ENCODE measurements around the gene METTL25B.
A peak's percentile ranks its signal among the peaks of the same experiment; 100 is the strongest.

METTL25B gene

DNA sequence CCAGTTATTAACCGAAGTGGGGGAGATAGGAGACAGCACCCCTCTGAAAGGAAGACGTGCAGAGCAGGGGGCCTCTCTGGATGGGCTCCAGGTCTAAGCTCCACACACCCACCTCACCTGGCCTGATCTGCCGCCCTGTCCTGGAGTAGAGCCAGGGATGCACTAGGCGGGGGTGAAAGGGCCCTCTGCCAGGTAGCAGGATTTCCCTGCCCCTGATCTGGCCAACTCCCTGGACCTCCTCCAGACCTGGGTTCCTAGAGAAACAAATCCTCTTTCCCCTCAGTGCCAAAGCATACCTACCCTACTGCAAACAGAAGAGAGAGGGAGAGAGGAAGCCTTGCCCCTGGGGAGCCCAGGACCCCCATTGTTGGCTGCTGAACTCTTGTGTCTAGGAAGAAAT lies 24.9 kb upstream of the METTL25B start:
- peaks cover 20 to 24% of the 10 kb centered on the region in 2 donors for H3K27me3 ChIP-seq (ENCODE audit: control insufficient read depth in 2 of 2, insufficient read depth in 2 of 2, low read length in 2 of 2)
- H3K4me3 ChIP-seq (ENCODE audit: low read length in 2 of 2) = no peak overlapping the region
- no peak overlapping the region for H3K9ac ChIP-seq (ENCODE audit: low read depth in 1 of 2, low read length in 2 of 2)
- peaks cover 18 to 20% of the 10 kb centered on the region in 2 donors for H3K4me1 ChIP-seq (ENCODE audit: control insufficient read depth in 2 of 2, insufficient read depth in 2 of 2, low read length in 2 of 2)
- H3K36me3 ChIP-seq (ENCODE audit: control insufficient read depth in 2 of 2, insufficient read depth in 2 of 2, low read length in 2 of 2) = no peaks in the 10 kb centered on the region
- no peak overlapping the region for H3K27ac ChIP-seq (ENCODE audit: low read depth in 2 of 2, low read length in 2 of 2)
- no peaks in the 10 kb centered on the region for H3K9me3 ChIP-seq (ENCODE audit: control insufficient read depth in 2 of 2, low read length in 2 of 2)

DNA sequence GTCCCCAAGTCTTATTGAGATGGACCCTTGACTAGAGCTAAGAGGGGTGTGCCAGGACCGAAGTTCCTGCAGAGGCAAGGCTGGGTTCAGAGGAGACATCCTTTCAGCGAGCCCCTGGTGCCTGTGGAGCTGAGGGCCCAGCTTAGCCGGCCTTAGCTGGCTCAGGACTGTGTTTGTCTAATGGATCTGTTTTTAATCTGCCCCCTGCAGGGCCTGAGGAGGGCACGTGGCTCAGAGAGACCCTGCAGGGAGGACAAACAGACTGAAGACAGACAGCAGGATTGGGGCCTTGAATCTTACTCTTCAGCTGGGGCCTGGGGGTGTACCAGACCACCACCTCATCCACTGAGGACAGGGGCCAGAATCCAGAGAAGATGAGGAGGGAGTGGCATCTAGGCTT lies 24.5 kb upstream of the METTL25B start:
- H3K4me1 ChIP-seq (ENCODE audit: control insufficient read depth in 2 of 2, insufficient read depth in 2 of 2, low read length in 2 of 2) = peaks cover 18 to 20% of the 10 kb centered on the region in 2 donors
- H3K9me3 ChIP-seq (ENCODE audit: control insufficient read depth in 2 of 2, low read length in 2 of 2) = no peaks in the 10 kb centered on the region
- no peaks in the 10 kb centered on the region for H3K36me3 ChIP-seq (ENCODE audit: control insufficient read depth in 2 of 2, insufficient read depth in 2 of 2, low read length in 2 of 2)
- no peak overlapping the region for H3K4me3 ChIP-seq (ENCODE audit: low read length in 2 of 2)
- H3K27ac ChIP-seq (ENCODE audit: low read depth in 2 of 2, low read length in 2 of 2) = no peak overlapping the region
- no peak overlapping the region for H3K9ac ChIP-seq (ENCODE audit: low read depth in 1 of 2, low read length in 2 of 2)
- peaks cover 20 to 24% of the 10 kb centered on the region in 2 donors for H3K27me3 ChIP-seq (ENCODE audit: control insufficient read depth in 2 of 2, insufficient read depth in 2 of 2, low read length in 2 of 2)

DNA sequence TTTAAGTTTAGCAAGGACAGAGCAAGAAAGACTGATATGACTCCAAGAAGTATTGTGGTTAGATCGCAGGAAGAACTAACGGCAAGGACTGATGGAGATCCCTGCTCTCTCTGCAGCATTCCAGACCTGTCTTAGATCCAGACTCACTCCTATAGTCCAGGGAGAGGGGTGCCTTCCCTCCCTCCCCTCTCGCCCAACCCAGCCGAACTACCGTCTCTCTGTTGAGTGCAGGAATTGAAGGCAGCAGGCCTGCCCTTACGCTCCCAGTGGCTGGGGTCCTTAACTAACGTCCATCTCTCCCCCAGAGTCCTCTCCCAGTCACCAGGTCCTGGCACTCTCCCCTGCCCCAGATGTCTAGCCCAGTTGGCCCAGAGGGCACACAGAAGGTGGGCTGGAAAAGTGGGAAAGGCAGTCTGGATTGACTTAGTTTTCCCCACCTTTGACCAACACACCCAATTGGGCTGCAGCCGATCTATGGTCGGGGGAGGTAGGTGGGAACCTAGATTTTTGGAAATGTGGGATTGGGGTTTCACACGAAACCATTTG lies 24.0 kb upstream of the METTL25B start:
- H3K9ac ChIP-seq (ENCODE audit: low read depth in 1 of 2, low read length in 2 of 2) = no peak overlapping the region
- H3K36me3 ChIP-seq (ENCODE audit: control insufficient read depth in 2 of 2, insufficient read depth in 2 of 2, low read length in 2 of 2) = no peaks in the 10 kb centered on the region
- H3K27ac ChIP-seq (ENCODE audit: low read depth in 2 of 2, low read length in 2 of 2) = no peak overlapping the region
- H3K9me3 ChIP-seq (ENCODE audit: control insufficient read depth in 2 of 2, low read length in 2 of 2) = no peaks in the 10 kb centered on the region
- H3K4me3 ChIP-seq (ENCODE audit: low read length in 2 of 2) = no peak overlapping the region
- H3K4me1 ChIP-seq (ENCODE audit: control insufficient read depth in 2 of 2, insufficient read depth in 2 of 2, low read length in 2 of 2) = peaks cover 18 to 20% of the 10 kb centered on the region in 2 donors
- peaks cover 20 to 24% of the 10 kb centered on the region in 2 donors for H3K27me3 ChIP-seq (ENCODE audit: control insufficient read depth in 2 of 2, insufficient read depth in 2 of 2, low read length in 2 of 2)

DNA sequence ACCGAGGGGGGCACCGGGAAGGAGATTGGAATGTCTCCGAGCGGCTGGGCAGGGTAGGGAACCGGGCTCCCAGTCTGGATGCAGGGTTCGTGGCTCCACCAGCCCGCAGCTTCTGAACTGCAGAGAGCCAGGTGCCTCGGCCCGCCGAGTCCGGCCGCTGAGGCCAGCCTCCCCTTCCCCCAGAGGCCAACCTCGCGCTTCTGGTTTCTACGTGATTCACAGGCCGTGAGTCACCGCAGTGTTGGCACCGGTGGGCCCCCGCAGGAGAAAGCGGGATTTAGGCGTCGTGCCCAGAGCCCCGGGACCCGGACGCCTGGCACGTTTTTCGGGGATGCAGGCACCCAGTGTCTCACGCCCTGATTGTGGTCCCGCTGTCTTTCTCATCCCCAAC lies 23.3 kb upstream of the METTL25B start:
- Histone ChIP-seq H3K9me3 (ENCODE audit: control insufficient read depth in 2 of 2, low read length in 2 of 2) (no peaks in the 10 kb centered on the region), H3K4me1 (ENCODE audit: control insufficient read depth in 2 of 2, insufficient read depth in 2 of 2, low read length in 2 of 2) (peaks cover 20 to 21% of the 10 kb centered on the region in 2 donors), H3K9ac (ENCODE audit: low read depth in 1 of 2, low read length in 2 of 2) (peak overlapping the region in 1 of 2 donors; percentile 25), H3K4me3 (ENCODE audit: low read length in 2 of 2) (peak overlapping the region; percentile 38 to 44), H3K27ac (ENCODE audit: low read depth in 2 of 2, low read length in 2 of 2) (no peak overlapping the region), H3K27me3 (ENCODE audit: control insufficient read depth in 2 of 2, insufficient read depth in 2 of 2, low read length in 2 of 2) (peaks cover 20 to 24% of the 10 kb centered on the region in 2 donors), H3K36me3 (ENCODE audit: control insufficient read depth in 2 of 2, insufficient read depth in 2 of 2, low read length in 2 of 2) (no peaks in the 10 kb centered on the region)

DNA sequence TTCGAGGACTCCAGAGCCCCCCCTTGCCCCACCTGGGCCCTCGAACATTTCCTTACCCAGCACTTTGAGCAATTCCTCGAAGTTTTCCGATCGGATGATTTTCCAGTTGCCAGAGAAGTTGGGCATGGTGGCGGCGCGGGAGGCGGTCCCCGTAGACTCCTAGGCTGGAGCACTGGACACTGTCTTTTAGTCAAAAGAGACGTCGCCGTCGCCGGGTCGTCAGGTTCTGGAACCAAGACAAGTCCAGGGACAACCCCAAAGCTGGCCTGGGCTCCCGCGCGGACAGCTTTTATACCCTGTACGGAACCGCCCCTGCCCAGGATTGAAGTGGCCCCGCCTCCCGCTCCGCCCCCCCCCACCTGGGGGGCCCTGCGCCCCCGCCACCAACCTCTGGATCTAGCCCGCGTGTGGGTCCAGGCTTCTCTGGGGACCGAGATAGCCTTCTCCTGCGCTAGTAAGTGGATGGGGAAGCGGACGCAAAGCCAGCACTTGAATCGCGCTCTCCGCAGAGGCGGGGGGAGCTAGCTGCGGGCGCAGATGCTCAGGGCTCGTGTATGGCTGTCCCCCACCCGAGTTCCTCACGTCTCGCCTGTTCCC lies 22.9 kb upstream of the METTL25B start, which contains the start of gene CRABP2:
Gene CRABP2 (minus strand): TSS at position 263 of the 597 bp plus-strand sequence. CDS start 137 bp downstream, at position 126.
- Histone ChIP-seq H3K9ac (ENCODE audit: low read depth in 1 of 2, low read length in 2 of 2) (peak within 1 kb of the TSS; percentile 32 to 57), H3K4me1 (ENCODE audit: control insufficient read depth in 2 of 2, insufficient read depth in 2 of 2, low read length in 2 of 2) (peaks cover 23 to 26% of the 10 kb centered on the region in 2 donors), H3K36me3 (ENCODE audit: control insufficient read depth in 2 of 2, insufficient read depth in 2 of 2, low read length in 2 of 2) (no peaks in the 10 kb centered on the region), H3K9me3 (ENCODE audit: control insufficient read depth in 2 of 2, low read length in 2 of 2) (no peaks in the 10 kb centered on the region), H3K27me3 (ENCODE audit: control insufficient read depth in 2 of 2, insufficient read depth in 2 of 2, low read length in 2 of 2) (peaks cover 20 to 24% of the 10 kb centered on the region in 2 donors), H3K4me3 (ENCODE audit: low read length in 2 of 2) (peak within 1 kb of the TSS; percentile 66), H3K27ac (ENCODE audit: low read depth in 2 of 2, low read length in 2 of 2) (peak within 1 kb of the TSS; percentile 53 to 63)

DNA sequence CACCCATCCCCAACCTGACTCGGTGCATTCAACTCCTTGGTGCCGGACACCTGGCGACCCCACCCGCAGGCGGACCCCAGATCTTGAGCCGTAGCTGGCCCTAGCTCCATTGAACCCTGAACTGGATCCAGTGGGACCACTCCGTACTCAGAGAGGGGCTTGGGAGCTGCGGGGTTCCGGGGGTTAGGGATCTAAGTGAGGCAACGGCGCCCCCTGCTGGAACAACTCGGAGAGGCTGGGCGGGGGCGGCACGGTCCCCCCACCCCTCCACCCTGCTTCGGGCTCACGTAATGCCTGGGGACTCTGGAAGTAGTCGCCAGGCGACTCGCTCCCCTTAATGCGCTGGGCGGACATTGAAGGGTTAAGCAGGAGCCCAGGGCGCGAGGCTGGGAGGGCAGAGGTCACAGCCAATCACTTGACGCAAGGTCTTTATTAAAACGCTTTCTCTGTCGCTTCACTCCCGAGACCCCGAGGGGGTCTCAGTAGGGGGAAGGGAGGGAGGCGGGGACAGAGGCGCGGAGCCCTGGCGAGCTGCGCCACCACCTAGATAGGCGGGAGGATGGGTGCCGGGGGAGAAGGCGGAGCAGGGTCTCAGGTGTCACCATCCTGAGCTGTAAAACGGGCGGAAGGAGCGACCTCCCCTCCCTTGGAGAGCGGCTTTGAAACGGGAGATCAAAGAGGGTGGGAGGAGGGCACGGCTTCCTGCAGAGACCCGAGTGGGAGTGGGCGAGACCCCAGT lies 22.2 kb upstream of the METTL25B start:
- Histone ChIP-seq H3K4me3 (ENCODE audit: low read length in 2 of 2) (peak overlapping the region; percentile 66), H3K27me3 (ENCODE audit: control insufficient read depth in 2 of 2, insufficient read depth in 2 of 2, low read length in 2 of 2) (peaks cover 20 to 23% of the 10 kb centered on the region in 2 donors), H3K9ac (ENCODE audit: low read depth in 1 of 2, low read length in 2 of 2) (peak overlapping the region; percentile 32 to 57), H3K27ac (ENCODE audit: low read depth in 2 of 2, low read length in 2 of 2) (peak overlapping the region; percentile 53 to 63), H3K9me3 (ENCODE audit: control insufficient read depth in 2 of 2, low read length in 2 of 2) (no peaks in the 10 kb centered on the region), H3K36me3 (ENCODE audit: control insufficient read depth in 2 of 2, insufficient read depth in 2 of 2, low read length in 2 of 2) (no peaks in the 10 kb centered on the region), H3K4me1 (ENCODE audit: control insufficient read depth in 2 of 2, insufficient read depth in 2 of 2, low read length in 2 of 2) (peaks cover 23 to 26% of the 10 kb centered on the region in 2 donors)

DNA sequence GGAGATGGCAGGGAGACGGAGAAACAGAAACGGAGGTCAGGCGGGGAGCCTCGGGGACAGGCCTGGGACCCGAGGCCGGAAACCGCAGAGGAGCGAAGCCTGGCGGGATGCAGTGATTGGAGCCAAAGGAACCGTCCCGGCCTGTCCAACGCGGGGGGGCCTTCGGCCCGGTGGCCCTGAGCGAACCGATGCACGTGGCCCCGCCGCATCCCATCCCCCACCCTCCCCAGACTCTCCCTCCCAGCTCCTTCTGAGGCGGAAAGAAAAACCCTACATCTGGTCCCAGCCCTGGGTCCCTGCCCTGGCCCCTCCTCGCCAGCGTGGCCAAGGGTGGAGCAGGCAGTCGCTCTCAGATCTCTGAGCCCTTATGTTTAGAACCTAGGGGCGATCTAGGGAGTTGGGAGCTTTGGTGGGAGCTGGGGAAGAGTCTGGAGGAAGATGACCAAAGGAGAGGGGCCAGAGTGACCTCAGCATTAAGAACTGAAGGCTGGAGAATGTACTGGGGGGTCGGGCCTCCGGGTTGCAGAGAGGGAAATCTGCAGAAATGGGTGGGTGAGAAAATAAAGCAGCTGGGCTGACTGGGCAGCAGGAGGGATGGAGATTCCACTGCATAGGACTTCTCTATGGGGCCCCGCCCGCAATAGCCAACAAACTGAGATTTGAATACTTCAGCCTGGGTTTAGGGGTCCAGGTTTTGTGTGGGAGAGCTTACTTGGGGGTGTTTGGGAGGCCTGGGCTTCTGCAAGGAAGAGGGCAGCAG lies 21.4 kb upstream of the METTL25B start:
- H3K27ac ChIP-seq (ENCODE audit: low read depth in 2 of 2, low read length in 2 of 2) = peak overlapping the region; percentile 53 to 63
- H3K4me3 ChIP-seq (ENCODE audit: low read length in 2 of 2) = peak overlapping the region; percentile 66
- H3K36me3 ChIP-seq (ENCODE audit: control insufficient read depth in 2 of 2, insufficient read depth in 2 of 2, low read length in 2 of 2) = no peaks in the 10 kb centered on the region
- no peaks in the 10 kb centered on the region for H3K9me3 ChIP-seq (ENCODE audit: control insufficient read depth in 2 of 2, low read length in 2 of 2)
- peaks cover 20% of the 10 kb centered on the region in 2 donors for H3K27me3 ChIP-seq (ENCODE audit: control insufficient read depth in 2 of 2, insufficient read depth in 2 of 2, low read length in 2 of 2)
- H3K4me1 ChIP-seq (ENCODE audit: control insufficient read depth in 2 of 2, insufficient read depth in 2 of 2, low read length in 2 of 2) = peaks cover 23 to 26% of the 10 kb centered on the region in 2 donors
- H3K9ac ChIP-seq (ENCODE audit: low read depth in 1 of 2, low read length in 2 of 2) = peak overlapping the region; percentile 26 to 57

DNA sequence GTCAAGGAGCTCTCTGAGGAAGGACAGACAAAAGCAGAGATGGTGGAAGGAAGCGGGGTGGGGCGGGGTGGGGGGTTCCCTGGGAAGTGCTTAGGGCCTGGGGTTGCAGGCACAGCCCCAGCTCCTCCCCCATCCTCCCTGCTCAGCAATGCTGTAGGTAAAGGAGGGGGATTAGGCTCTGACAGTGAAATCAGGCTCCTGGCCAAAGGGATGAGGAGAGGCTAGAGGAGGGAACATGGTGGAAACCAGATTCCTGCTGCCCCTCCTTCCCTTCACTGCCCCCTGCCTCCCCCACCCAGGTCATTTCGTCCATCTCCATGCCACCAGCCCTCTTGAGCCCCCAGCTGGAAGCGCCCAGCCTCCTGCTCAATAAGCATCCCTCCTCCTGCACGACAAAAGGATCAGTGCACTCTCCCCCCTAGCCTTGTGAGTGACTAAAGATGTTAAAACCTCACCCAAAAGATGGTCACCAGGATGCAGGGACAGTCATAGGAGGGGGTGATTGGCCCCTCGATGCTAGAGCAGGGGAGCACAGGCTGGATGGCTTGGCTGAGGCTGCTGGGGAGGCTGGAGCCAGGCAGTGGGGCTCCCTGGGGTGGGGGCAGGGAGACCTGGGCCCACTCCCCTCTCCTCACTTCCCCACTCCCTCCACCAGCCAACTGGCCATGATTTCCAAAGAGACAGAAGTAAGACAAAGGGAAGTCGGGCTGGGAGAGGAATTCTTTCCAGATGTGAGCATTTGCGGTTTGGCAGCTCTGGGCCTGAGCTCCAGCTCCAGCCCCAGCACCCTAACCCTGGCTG lies 20.7 kb upstream of the METTL25B start:
- Histone ChIP-seq H3K4me3 (ENCODE audit: low read length in 2 of 2) (no peak overlapping the region), H3K9me3 (ENCODE audit: control insufficient read depth in 2 of 2, low read length in 2 of 2) (no peaks in the 10 kb centered on the region), H3K36me3 (ENCODE audit: control insufficient read depth in 2 of 2, insufficient read depth in 2 of 2, low read length in 2 of 2) (no peaks in the 10 kb centered on the region), H3K4me1 (ENCODE audit: control insufficient read depth in 2 of 2, insufficient read depth in 2 of 2, low read length in 2 of 2) (peaks cover 23 to 26% of the 10 kb centered on the region in 2 donors), H3K9ac (ENCODE audit: low read depth in 1 of 2, low read length in 2 of 2) (no peak overlapping the region), H3K27me3 (ENCODE audit: control insufficient read depth in 2 of 2, insufficient read depth in 2 of 2, low read length in 2 of 2) (peaks cover 20% of the 10 kb centered on the region in 2 donors), H3K27ac (ENCODE audit: low read depth in 2 of 2, low read length in 2 of 2) (no peak overlapping the region)

DNA sequence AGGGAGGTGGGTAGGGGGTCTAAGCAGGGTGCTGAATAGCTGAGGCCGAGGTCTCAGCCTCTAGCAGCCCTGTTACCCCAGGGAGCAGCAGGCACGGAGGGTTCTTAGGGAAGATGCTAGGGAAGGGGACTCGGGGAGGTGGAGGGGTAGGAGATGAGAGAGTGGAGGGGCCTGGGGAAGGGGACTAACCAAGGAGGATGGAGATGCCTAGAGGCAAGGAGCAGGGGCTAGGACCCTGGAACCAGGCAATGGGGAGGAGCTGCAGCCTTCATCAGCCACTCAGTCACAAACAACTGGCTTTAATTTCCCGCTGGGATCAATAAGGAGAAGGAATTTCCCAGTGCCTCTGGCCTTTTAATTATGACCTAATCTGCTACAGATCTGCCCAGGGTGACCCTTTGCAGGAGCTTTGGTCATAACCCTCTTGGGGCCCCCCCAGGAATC lies 20.0 kb upstream of the METTL25B start:
- Histone ChIP-seq H3K9ac (ENCODE audit: low read depth in 1 of 2, low read length in 2 of 2) (no peak overlapping the region), H3K27me3 (ENCODE audit: control insufficient read depth in 2 of 2, insufficient read depth in 2 of 2, low read length in 2 of 2) (peaks cover 16 to 20% of the 10 kb centered on the region in 2 donors), H3K36me3 (ENCODE audit: control insufficient read depth in 2 of 2, insufficient read depth in 2 of 2, low read length in 2 of 2) (no peaks in the 10 kb centered on the region), H3K27ac (ENCODE audit: low read depth in 2 of 2, low read length in 2 of 2) (no peak overlapping the region), H3K9me3 (ENCODE audit: control insufficient read depth in 2 of 2, low read length in 2 of 2) (no peaks in the 10 kb centered on the region), H3K4me3 (ENCODE audit: low read length in 2 of 2) (no peak overlapping the region), H3K4me1 (ENCODE audit: control insufficient read depth in 2 of 2, insufficient read depth in 2 of 2, low read length in 2 of 2) (peaks cover 23 to 26% of the 10 kb centered on the region in 2 donors)
